GM13977 (cell line): ENCODE data around the gene TSPAN4.

ENCODE experiments used
- DNase-seq: peaks from one replicate; pipeline ENCODE4 v3.0.0; 2012; ENCODE audit warnings: low spot score
- in situ Hi-C: fragments of 300-500 bp; cut with MboI; formaldehyde crosslinking; loops from one replicate; pipeline ENCODE4 v1.12.0; 2022; ENCODE audit warnings: low sequenced_read_pairs, low pct_unique_long_range_greater_than_20kb, mixed read lengths, inconsistent platforms; ENCODE audit not compliant: unreplicated experiment
- TF ChIP-seq, protein P1 (sequence below): IDR thresholded peaks from 2 replicates; pipeline ENCODE4 v1.5.1; 2012; ENCODE audit warnings: mild to moderate bottlenecking, control low read depth; ENCODE audit not compliant: insufficient read depth; ENCODE audit errors: extremely low read depth, missing control alignments

Gene TSPAN4

GRCh38 chr11:829176-829846 lies 13.3 kb upstream of the TSPAN4 start:
- TF ChIP-seq, protein P1, sequence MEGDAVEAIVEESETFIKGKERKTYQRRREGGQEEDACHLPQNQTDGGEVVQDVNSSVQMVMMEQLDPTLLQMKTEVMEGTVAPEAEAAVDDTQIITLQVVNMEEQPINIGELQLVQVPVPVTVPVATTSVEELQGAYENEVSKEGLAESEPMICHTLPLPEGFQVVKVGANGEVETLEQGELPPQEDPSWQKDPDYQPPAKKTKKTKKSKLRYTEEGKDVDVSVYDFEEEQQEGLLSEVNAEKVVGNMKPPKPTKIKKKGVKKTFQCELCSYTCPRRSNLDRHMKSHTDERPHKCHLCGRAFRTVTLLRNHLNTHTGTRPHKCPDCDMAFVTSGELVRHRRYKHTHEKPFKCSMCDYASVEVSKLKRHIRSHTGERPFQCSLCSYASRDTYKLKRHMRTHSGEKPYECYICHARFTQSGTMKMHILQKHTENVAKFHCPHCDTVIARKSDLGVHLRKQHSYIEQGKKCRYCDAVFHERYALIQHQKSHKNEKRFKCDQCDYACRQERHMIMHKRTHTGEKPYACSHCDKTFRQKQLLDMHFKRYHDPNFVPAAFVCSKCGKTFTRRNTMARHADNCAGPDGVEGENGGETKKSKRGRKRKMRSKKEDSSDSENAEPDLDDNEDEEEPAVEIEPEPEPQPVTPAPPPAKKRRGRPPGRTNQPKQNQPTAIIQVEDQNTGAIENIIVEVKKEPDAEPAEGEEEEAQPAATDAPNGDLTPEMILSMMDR, result no peak
- no peak for DNase-seq
- in situ Hi-C loops, result no loop called here

DNA sequence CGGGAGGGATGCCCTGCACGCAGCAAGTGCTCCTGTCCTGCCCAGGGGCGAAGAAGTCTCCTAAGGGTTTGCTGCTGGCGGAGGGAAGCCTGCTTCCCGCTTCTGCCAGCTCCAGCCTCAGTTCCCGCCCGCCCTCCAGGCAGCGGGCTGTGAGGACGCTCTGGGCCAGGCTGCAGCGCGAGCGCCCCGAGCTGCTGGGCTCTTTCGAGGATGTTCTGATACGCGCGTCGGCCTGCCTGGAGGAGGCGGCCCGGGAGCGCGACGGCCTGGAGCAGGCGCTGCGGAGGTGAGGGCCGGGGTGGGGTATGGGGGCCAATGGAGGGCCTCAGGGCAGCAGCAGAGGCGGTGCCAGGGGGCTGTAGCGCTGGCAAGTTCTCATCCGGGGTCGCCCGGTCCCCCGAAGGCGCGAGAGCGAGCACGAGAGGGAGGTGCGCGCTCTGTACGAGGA lies 12.8 kb upstream of the TSPAN4 start:
- DNase-seq, result no peak
- in situ Hi-C loops, result no loop called here
- TF ChIP-seq, protein P1, result no peak

- TF ChIP-seq, protein P1, result no peak
- DNase-seq, result peak; percentile 89
- in situ Hi-C loops, result no loop called here
Measured at GRCh38 chr11:830295-831117, 12.1 kb upstream of the TSPAN4 start.

- DNase-seq, result no peak
- TF ChIP-seq, protein P1, result no peak
- in situ Hi-C loops, result no loop called here
Measured at GRCh38 chr11:831118-831864, 11.4 kb upstream of the TSPAN4 start.

DNA sequence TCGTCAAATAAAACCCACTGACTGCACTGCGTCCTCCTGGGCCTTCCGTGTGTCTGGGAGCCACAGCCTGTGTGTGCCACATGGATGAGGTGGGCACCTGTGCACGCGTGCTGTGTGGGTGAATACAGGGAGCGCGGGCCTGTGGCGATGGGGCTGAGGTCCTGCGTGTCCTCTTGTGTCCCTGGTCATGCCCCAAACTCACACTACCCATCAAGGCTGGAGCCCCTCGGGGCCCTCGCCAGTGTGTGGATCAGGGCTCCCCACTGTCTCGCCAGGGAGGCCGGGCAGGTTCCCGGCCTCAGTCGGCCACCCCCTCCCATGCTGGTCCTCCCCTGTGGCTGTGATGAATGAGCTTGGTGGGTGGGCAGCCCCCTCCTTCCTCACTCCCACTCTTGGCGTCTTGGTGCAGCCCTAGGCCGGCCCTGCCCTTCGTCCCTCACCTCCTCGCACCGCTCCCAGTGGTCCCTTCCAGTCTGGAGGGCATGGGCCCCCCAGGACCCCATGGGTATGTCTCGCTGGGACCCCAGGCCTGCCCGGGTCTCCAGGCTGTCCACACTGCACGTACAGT lies 10.6 kb upstream of the TSPAN4 start:
- in situ Hi-C loops, result no loop called here
- TF ChIP-seq, protein P1, result no peak
- DNase-seq, result no peak

GRCh38 chr11:832529-833113 lies 10.0 kb upstream of the TSPAN4 start, which contains the start of gene CD151:
Gene CD151 (plus strand): TSS chr11:832952. CDS start chr11:836070, 3,118 bp downstream.
- in situ Hi-C loops, result no loop called here
- peak; percentile 88 for DNase-seq
- TF ChIP-seq, protein P1, result no peak
